Measurements from ENCODE around the gene MYOZ1. TPM values are rescaled to one million over a fixed set of nuclear protein-coding genes. Genes with fewer than 3 reads are reported as not detected.
A peak's percentile ranks its signal among the peaks of the same experiment; 100 is the strongest.

Gene MYOZ1
- total and polyA plus RNA-seq, 2 of the 4 experiments (the other 2 are of a cell fraction), result 0.18 to 0.29 TPM

DNA sequence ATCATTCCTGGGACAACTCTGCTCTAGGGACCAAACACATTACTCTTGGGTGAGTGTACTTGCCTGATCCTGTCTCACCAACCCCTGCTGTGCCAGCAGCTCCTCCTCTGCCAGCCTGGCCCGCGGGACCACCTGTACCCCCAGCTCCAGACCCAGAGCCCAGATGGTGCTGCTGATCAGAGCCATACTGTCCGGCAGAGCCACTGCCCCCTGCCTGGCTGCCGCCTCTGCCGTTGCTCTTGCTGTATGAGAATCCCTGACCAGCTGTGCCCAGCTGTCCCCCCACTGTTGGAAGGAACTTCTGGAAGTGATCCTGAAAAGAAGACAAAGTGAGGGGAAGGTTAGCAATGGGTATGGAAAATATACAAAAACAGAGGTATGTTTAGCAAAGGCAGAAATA lies 6.9 kb downstream of the MYOZ1 start:
- Histone ChIP-seq H3K9ac (ENCODE audit: low read depth, low read length) (no peak overlapping the region), H3K79me1 (ENCODE audit: low read depth in 1 of 2, low read length in 2 of 2) (no peaks in the 10 kb centered on the region), H3K9me3 (ENCODE audit: control insufficient read depth, insufficient read depth, low read length) (no peaks in the 10 kb centered on the region), H2AFZ (replicated peaks; ENCODE audit: low read length, poor library complexity) (peak overlapping the region; percentile 79), H2AK9ac (replicated peaks; ENCODE audit: low read depth, low read length, poor library complexity) (no peak overlapping the region), H3K14ac (replicated peaks; ENCODE audit: low read depth, low read length) (no peak overlapping the region), H3K4me3 (ENCODE audit: insufficient read depth, low read depth, low read length) (no peak overlapping the region), H2BK20ac (ENCODE audit: low read depth, low read length) (no peak overlapping the region), H3K4me1 (ENCODE audit: control insufficient read depth, insufficient read depth, low read length) (no peaks in the 10 kb centered on the region; the same call in 1 of the 2 replicates), H3K27me3 (ENCODE audit: control insufficient read depth, insufficient read depth, low read length) (peaks cover 6% of the 10 kb centered on the region; the same call in 1 of the 2 replicates), H4K5ac (ENCODE audit: low read depth, low read length) (no peak overlapping the region), H4K91ac (ENCODE audit: insufficient read depth, low read depth, low read length) (no peak overlapping the region), H2BK15ac (ENCODE audit: low read depth, low read length) (no peak overlapping the region), H3K27ac (ENCODE audit: insufficient read depth, low read length) (no peak overlapping the region), H4K20me1 (ENCODE audit: insufficient read depth, low read length) (no peaks in the 10 kb centered on the region), H3K23ac (ENCODE audit: low read depth, low read length) (no peak overlapping the region), H2BK5ac (ENCODE audit: low read depth, low read length, poor library complexity, severe bottlenecking) (no peak overlapping the region), H4K8ac (ENCODE audit: low read depth in 2 of 2, low read length in 2 of 2) (no peak overlapping the region), H3K4me2 (ENCODE audit: low read depth, low read length) (no peak overlapping the region; the same call in 1 of the 2 replicates), H3K18ac (ENCODE audit: low read depth, low read length) (no peak overlapping the region), H2BK120ac (ENCODE audit: low read depth, low read length) (no peak overlapping the region), H3K56ac (ENCODE audit: extremely low read depth, insufficient read depth, low read length) (no peak overlapping the region), H2AK5ac (ENCODE audit: low read depth, low read length) (no peak overlapping the region), H3K9me1 (ENCODE audit: insufficient read depth, low read length) (no peaks in the 10 kb centered on the region), H3K36me3 (ENCODE audit: control insufficient read depth, insufficient read depth, low read length) (no peaks in the 10 kb centered on the region), H3K4ac (ENCODE audit: low read depth, low read length) (no peak overlapping the region)
- dilution Hi-C loops (cut with HindIII; ENCODE audit: low sequenced_read_pairs, unreplicated experiment), result no loop called here
- POLR2A ChIA-PET (ENCODE audit: unreplicated experiment), result no interaction called here
- no peak for DNase-seq
- in situ Hi-C loops (cut with MboI; ENCODE audit: low sequenced_read_pairs), result loop anchor here (25.0 kb wide), 1 partner anchor 372 kb away; the partner anchor contains the start of gene MRPS16
- WGBS, 2 experiments (ENCODE audit: extremely low coverage in 2 of 2, insufficient read length in 1 of 2), result 7% methylated on average over 3 of the region's 5 CpGs; no CpG with 5 or more reads in 1 of the 2 experiments
- intact Hi-C loops (cut with micrococcal nuclease), result no loop called here
- ATAC-seq (ENCODE audit: low read depth), result no peak
- TF ChIP-seq CEBPB (IDR thresholded peaks at IDR 0.05; ENCODE audit: low read depth, low read length) (no peak), BHLHE40 (IDR thresholded peaks at IDR 0.05; ENCODE audit: low read depth, low read length) (no peak), RFX5 (IDR thresholded peaks at IDR 0.05; ENCODE audit: low read depth, low read length) (no peak), MAZ (IDR thresholded peaks at IDR 0.05; ENCODE audit: borderline replicate concordance, low read depth, low read length) (no peak), POLR2A (IDR thresholded peaks at IDR 0.05; ENCODE audit: low read depth, low read length) (no peak), CHD1 (IDR thresholded peaks at IDR 0.05; ENCODE audit: low read depth, low read length) (no peak), RAD21 (IDR thresholded peaks at IDR 0.05; ENCODE audit: low read length) (no peak), MXI1 (IDR thresholded peaks at IDR 0.05; ENCODE audit: borderline replicate concordance, low read depth, low read length) (no peak), NFE2L2 (IDR thresholded peaks at IDR 0.05; ENCODE audit: low read depth, low read length) (no peak), SMC3 (IDR thresholded peaks at IDR 0.05; ENCODE audit: low read depth, low read length) (no peak), MAFK (IDR thresholded peaks at IDR 0.05; ENCODE audit: low read depth, low read length) (no peak), RCOR1 (IDR thresholded peaks at IDR 0.05; ENCODE audit: insufficient replicate concordance, low read length) (no peak), FOS (IDR thresholded peaks at IDR 0.05; ENCODE audit: low read depth, low read length) (no peak)
- TF ChIP-seq, protein P1, sequence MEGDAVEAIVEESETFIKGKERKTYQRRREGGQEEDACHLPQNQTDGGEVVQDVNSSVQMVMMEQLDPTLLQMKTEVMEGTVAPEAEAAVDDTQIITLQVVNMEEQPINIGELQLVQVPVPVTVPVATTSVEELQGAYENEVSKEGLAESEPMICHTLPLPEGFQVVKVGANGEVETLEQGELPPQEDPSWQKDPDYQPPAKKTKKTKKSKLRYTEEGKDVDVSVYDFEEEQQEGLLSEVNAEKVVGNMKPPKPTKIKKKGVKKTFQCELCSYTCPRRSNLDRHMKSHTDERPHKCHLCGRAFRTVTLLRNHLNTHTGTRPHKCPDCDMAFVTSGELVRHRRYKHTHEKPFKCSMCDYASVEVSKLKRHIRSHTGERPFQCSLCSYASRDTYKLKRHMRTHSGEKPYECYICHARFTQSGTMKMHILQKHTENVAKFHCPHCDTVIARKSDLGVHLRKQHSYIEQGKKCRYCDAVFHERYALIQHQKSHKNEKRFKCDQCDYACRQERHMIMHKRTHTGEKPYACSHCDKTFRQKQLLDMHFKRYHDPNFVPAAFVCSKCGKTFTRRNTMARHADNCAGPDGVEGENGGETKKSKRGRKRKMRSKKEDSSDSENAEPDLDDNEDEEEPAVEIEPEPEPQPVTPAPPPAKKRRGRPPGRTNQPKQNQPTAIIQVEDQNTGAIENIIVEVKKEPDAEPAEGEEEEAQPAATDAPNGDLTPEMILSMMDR (conservative IDR thresholded peaks at IDR 0.05; ENCODE audit: low read depth, low read length), result no peak
- TF ChIP-seq, protein P2, sequence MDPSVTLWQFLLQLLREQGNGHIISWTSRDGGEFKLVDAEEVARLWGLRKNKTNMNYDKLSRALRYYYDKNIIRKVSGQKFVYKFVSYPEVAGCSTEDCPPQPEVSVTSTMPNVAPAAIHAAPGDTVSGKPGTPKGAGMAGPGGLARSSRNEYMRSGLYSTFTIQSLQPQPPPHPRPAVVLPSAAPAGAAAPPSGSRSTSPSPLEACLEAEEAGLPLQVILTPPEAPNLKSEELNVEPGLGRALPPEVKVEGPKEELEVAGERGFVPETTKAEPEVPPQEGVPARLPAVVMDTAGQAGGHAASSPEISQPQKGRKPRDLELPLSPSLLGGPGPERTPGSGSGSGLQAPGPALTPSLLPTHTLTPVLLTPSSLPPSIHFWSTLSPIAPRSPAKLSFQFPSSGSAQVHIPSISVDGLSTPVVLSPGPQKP (IDR thresholded peaks at IDR 0.05; ENCODE audit: borderline replicate concordance, low read depth, low read length), result no peak
- TF ChIP-seq, protein P3, sequence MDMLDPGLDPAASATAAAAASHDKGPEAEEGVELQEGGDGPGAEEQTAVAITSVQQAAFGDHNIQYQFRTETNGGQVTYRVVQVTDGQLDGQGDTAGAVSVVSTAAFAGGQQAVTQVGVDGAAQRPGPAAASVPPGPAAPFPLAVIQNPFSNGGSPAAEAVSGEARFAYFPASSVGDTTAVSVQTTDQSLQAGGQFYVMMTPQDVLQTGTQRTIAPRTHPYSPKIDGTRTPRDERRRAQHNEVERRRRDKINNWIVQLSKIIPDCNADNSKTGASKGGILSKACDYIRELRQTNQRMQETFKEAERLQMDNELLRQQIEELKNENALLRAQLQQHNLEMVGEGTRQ (IDR thresholded peaks at IDR 0.05; ENCODE audit: low read depth, low read length), result no peak
- CTCF ChIA-PET, result interaction anchor here (0.5 kb wide), 1 partner anchor 200 kb away, joined by 3 read pairs; no protein-coding TSS in a partner anchor
- BruUV-seq (replicated peaks), result no TSS peak

Measured in IMR-90 (cell line).